Cardiac fibroblast (primary cell): ENCODE results near the gene PRDM2.
"Not testable (repeated sequence)": the region's sequence is repeated elsewhere in the genome, so short reads cannot be mapped to it uniquely, and the experiment has no call there.

Experiments
- DNase-seq, 2 donors: peaks; one replicate each; pipeline versions ENCODE4 v3.0.0 to v3.0.0-alpha.2; 2010; ENCODE audit warnings: low read depth in 2 of 2
- H3K4me3 ChIP-seq, 2 donors: replicated peaks in 1 of 2; 1 replicate in 1 of 2; 2 replicates in 1 of 2; pipeline ENCODE4 v1.5.1; 2011; ENCODE audit warnings: low read depth in 2 of 2, low read length in 2 of 2, mild to moderate bottlenecking in 2 of 2, moderate library complexity in 1 of 2
- CTCF ChIP-seq: IDR thresholded peaks from one replicate; pipeline ENCODE4 v1.5.1; 2011; ENCODE audit warnings: low read depth, mild to moderate bottlenecking, low read length, inconsistent platforms

PRDM2 gene

GRCh38 chr1:13706046-13706445 lies 6.1 kb downstream of the PRDM2 start:
- no peak for DNase-seq
- no peak for TF ChIP-seq CTCF
- no peak overlapping the region for H3K4me3 ChIP-seq

- H3K4me3 ChIP-seq, result no peak overlapping the region
- peak; percentile 36 to 53 for DNase-seq
- TF ChIP-seq CTCF, result no peak
These were observed 7.2 kb downstream of the PRDM2 start for GRCh38 chr1:13707164-13707563.

GRCh38 chr1:13708380-13708982 lies 8.5 kb downstream of the PRDM2 start:
- DNase-seq, result no peak

GRCh38 chr1:13710086-13710485 lies 10.1 kb downstream of the PRDM2 start:
- DNase-seq, result no peak
- TF ChIP-seq CTCF, result no peak
- no peak overlapping the region for H3K4me3 ChIP-seq

More at GRCh38 chr1:13708380-13708982, 8.5 kb downstream of the PRDM2 start:
- H3K4me3 ChIP-seq, result no peak overlapping the region
- TF ChIP-seq CTCF, result no peak

- DNase-seq, result peak in 1 of 2 donors; percentile 12
- no peak for TF ChIP-seq CTCF
- H3K4me3 ChIP-seq, result no peak overlapping the region
These were observed 14.9 kb downstream of the PRDM2 start for GRCh38 chr1:13714851-13715250.

GRCh38 chr1:13715616-13716287 lies 15.8 kb downstream of the PRDM2 start:
- H3K4me3 ChIP-seq, result not testable (repeated sequence)
- DNase-seq, result peak in 1 of 2 donors; percentile 45

GRCh38 chr1:13722808-13723360 lies 22.9 kb downstream of the PRDM2 start:
- H3K4me3 ChIP-seq, result no peak overlapping the region
- DNase-seq, result no peak
- no peak for TF ChIP-seq CTCF
